HUDEP-2 (cell line): ENCODE data around the gene HIVEP1.

ENCODE experiments used
- DNase-seq, 76 experiments: peaks; one replicate each; lab custom pipeline; 2025; ENCODE audit not compliant: unreplicated experiment in 76 of 76; lab: John Stamatoyannopoulos, UW

HIVEP1 gene

DNA sequence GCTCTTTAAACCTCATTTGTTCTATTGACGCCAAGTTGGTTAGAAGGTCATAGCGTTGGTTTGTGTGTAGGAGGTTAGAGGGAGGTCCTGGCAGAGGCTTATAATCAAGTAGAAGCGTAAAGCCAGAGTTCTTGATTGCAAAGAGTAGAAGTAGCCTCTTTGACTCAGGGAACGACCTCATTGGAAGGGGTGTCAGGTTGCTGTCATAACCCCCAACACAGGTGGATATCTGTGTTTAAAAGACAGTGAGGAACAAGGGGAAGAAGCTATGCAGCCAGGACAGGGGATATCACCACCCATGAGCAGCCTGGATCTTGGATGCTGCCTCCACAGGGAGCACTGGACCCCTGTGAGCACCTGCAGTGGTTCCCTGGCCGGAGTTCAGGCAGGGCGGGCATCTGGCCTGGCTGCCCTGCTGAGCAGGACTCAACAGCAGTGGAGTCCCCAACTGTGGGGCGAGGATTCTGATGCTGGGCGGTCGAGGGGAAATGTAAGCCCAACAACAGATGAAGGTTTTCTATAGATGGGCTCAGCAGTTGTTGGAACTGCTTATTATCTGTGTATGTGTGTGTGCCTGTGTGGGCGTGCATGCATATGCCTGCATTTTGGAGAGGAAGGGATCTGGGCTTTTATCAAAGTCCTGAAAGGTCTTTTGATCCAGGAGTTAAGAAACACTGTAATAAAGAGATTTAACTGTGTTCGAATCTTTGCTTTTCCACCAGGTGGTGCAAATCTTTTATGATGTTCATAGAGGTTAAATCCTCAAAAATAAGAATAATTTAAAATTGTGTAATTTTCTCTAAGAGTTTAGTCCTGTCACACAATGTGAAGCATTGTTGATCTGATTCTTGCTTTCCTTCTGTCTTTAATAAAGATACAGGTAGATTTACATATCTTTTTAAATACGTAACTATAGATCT lies 27.7 kb downstream of the HIVEP1 start:
- peak in 1 of 76 experiments; percentile 14 for DNase-seq

DNA sequence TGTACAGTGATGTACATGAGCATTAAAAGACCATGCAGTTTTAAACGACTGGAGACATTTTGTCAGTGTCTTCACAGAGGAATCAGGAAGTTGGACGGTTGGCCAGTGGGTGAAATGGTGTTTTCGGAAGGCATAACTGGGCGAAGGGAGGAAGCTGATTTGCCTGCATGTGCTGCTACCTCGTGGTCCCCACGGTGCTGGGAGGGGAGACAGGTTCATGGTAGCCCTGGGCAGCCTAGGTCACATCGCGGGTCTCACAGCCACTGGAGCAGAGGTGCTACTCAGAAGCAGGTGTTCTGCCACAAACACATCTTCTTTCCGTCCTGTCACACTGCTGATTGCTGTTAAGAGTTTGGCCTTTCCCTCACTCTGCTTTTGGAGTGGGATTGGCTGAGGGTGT lies 35.2 kb downstream of the HIVEP1 start:
- DNase-seq, result no peak

DNA sequence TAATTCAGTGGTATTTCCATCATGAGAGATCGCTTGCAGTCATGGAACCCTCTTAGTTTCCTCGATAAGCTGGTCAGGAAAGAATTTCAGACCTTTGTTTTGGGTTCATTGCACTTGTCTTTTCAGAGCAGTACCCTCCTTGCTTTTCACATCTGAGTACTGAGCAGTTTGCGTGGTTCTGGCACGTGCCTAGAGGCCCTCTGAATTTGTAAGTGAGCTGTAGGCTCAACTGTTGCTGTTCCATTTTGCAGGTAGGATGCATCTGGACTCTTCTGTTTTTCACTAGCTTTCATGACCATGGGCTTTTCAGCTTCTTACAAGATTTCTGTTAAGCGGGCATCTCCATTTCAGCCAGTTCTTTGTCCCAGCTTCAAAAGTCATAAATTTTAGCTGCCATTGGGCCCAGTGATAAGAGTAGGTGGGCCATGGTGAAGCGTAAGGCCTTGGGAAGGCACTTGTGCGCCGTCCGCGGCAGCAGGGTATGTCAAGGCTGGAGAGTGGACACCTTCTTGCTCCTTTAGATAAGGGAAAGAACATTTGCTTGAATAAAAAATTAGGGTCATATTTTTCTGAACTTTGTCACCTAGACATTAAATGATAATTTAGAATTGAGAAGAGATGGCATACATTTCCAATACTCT lies 35.8 kb downstream of the HIVEP1 start:
- no peak for DNase-seq

DNA sequence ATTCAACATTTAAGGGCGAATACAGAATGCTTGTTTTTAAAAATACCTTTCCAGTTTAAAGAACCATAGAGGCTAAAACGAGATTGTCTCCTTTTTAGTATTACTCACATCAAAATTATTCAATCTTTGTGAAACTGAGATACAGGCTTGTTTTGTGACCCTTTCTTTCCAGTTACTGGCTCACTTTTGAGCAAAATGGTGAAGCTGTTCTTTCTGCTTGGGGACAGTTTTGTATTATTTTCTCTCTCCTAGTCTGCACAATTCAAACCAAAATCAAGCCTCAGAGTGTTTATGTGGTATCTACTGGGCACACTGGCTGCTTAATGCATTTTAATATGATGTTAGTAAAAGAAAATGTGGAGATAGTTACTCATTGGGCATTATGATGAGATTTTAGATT lies 36.5 kb downstream of the HIVEP1 start:
- DNase-seq, result no peak

DNA sequence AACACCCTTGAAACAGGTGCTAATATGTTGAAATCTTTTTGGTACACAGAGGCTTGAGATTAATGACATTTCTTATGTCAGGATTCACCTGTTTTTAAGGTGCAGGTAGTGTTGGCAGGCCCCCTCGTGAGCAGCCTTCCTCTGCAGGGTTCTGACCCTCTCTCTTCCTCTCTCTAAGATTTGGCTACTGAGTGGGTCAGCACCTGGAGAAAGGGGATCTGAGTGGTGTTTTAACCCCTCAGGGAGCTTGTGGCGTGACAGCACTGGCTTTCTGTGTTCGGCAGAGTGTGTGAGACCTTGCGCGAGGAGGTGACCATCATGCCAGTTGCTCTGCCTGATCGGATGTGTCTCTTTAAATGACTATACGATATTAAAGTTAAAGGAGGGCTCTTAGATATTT lies 37.1 kb downstream of the HIVEP1 start:
- DNase-seq, result no peak

DNA sequence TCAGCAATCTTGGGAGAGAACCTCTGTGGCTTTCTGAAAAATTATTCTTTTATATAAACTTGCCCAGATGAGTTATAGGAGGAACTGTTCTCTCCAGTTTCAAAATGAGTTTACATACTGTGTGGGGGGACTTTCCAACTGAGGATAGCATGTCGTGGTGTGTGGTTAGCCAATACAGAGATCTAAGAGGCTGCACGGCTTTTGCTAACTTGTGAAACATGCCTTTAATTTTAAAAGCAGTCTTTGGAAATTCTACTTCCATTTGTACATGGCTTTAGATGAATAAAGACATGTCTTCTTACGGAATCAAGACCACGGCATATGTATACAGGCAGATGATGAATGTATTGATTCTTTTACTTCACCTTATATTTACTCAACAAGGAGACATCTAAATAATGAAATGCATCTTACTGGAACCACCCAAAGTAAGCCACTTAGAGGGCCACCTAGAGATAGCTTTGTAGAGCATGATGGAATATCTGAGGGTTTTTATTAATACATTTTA lies 39.8 kb downstream of the HIVEP1 start:
- DNase-seq, result no peak

DNA sequence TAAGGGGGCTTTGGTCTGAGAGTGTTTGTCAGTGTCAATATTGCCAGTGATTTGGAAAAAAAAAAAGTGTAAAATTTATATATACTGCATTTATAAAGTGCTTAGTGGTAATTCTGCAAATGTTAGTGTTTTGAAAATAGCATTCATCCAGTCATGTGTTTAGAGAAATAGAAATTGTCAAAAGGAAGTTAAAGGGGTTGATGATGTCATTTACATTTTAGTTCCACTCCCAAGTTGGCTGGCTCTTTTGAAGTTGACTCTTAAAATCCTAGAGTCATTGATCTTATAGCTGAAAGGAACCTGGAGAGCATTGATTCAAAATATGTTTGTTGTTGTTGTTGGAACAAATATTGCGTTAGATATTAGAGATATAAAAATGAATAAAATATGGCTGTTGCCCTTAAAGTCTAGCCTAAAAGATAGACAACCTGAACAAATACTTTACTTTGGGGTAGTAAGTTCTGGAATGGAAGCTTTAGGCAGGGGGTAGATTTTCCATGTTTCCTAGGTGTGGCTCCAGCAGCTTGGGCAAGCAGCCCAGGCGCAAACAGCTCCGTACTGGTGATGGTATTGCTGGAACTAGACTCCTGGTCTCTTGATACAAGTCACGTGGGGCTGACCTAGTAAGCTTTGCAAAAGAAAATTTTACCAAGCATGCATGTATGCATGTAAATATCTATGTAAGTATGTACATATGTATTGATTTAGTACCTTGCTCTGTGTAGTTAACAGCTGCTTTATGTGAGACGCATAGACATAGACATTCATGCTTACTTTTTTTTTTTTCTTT lies 46.3 kb downstream of the HIVEP1 start:
- DNase-seq, result no peak

DNA sequence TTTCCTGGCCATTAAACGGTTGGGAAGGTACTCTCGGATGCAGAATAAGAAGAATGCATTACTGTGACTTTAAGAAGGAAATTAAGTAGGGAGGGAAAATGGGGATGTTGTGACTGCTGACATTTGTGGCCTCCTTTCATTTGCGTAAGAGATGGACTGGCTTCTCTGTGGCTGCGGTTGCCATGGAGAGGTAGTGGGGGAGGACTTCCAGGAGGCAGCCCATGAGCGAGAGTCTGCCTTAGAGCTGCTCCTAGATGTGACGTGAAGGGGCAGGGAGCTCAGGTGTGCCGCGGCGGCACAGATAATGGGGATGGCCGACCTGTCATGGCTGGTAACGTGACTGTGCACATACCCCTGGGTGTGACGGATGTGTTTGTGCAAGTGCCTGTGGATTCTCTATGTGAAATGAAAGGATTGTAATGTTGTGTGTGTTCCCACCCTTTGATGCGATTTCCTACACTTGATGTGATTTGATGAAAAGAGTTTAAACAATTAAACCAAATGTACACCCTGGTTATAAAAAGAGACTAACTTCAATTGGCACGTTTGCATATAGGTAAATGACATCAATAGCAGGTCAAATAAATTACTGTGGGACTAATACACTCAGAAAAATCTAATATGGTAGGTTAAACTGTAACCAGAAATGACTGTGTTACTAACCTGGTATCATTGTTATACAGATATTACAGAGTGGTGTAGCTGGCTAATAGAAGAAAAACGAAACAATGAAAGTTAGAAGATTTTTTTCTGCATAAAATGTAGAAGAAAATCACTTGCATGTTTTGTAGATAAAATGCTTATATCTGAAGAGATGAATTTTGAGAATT lies 48.9 kb downstream of the HIVEP1 start:
- DNase-seq, result no peak

DNA sequence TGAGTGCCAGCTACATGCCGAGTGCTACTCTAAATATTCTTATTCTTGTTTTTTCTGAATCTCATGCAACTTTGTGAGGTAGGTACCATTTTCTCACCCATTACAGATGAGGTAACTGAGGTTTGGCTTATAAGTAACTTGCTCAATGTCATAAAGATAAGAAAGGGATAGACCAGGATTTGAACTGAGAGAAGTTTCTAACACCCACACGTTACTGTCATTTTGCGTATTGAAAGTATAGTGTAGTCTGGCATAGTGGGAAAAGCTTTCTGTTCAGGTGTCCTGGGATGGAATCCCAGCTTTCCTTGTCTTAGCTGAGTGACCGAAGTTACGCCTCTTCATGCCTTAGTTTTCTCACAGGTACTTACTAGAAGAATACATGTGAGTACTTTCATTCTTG lies 50.5 kb downstream of the HIVEP1 start:
- DNase-seq, result no peak

DNA sequence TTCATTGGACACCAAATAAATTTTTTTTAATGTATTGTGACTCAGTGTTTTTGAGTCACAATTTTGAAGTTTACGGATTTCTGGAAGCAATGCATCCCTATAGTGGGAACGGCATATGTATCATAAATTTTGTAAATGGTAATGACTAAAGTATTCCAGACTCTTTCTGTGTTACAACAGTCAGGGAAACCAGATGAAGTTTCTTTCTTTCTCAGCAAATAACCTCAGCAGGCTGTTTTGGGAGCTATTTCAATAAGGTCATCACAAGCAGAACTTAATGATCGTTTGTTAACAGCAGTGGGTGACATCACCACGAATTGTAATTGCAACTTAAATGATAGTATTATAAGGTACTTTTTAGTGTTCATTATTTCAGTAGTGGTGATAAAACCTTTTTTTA lies 52.0 kb downstream of the HIVEP1 start:
- DNase-seq, result no peak

DNA sequence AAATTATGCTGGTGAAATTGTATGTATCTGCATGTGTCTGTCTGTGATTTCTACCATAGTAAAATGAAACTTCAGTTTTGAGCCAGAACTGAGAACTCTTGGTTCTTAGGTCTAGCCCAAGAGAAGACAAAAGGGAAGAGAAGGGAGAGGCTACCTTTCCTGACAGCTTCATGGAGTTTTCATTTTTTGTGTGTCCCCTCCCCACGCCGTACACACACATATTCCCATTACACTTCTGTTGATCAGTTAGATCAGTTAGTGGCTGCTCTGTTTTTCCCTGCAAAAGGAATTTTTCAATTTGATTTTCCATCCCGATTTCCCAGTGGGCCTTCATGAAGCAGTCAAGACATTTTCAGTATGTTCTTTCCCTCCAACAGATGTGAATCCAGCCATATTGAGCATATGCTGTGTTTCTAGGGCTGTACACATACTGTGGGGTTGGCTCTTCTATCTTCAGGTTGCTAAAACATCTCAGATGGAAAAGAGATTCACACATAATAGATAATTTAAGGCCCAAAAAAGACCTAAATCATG lies 52.5 kb downstream of the HIVEP1 start:
- DNase-seq, result no peak

DNA sequence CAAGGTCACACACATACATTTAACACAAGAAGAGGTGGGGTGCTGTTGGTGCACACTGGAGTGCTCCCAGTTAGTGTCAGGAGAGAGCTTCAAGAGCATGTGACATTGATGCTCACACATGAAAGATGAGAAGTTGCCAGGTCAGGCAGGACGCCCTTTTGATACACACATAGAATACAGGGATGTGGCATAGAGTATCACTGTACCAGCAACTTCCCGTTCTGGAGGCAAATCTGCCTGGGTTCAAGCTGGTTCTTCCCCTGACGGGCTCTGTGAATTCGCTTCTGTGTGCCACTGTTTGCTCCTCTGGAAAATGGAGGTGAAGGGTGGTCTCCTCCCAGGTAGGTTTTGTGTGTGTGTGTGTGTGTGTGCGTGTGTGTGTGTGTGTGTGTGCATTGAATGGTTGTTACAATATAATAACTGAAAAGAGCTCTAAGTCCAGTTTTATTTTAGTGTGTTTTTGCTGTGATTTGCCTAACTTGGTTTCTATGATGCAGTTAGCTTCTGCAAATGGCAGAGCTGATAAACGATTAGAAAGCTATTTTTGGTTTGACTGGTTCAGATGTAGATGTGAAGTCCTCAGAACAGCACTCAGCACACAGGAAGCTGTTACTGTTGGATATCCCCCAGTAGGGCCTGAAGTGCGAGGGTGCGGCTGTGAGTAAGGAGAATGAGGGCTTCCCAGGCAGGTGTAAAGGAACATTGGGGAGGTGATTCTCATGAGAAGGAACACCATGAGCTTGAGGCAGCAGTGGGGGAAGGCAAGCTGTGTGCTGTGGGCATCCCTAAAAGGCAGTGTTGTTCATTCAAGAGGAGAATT lies 53.4 kb downstream of the HIVEP1 start:
- DNase-seq, result no peak

DNA sequence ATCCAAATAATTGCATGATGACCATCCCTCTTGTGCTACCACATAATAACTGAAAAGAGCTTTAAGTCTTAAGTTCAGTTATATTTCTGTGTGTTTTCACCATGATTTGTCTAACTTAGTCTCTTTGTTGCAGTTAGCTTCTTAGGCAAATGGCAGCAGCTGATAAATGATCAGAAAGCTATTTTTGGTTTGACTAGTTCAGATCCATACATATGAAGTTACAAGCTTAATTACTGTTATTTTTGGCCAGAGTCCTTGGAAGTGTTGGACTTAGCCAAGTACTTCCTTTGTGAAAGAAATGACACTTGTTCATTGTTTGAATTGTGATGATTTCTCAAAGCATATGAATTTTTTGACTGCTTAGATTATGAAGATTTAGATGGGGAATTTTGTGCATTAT lies 54.2 kb downstream of the HIVEP1 start:
- no peak for DNase-seq

DNA sequence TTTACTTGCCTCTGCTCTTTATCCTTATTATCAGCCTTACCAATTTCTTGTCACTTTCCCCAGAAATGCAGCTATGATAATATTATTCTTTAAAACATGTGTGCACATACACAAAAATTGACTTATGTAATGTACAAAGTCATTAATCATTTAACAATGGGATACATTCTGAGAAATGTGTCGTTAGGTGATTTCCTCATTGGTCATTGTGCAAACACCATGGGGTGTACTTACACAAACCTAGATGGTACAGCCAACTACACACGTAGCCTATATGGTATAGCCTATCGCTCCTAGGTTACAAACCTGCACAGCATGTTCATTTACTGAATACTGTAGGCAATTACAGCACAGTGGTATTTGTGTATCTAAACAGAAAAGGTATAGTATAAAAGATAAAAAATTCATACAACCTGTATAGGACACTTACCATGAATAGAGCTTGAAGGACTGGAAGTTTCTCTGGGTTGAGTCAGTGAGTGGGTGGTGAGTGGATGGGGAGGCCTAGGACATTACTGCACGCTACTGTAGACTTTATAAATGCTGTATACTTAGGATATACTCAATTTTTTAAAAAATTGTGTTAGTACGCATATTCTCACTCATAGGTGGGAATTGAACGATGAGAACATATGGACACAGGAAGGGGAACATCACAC lies 56.9 kb downstream of the HIVEP1 start:
- DNase-seq, result no peak

DNA sequence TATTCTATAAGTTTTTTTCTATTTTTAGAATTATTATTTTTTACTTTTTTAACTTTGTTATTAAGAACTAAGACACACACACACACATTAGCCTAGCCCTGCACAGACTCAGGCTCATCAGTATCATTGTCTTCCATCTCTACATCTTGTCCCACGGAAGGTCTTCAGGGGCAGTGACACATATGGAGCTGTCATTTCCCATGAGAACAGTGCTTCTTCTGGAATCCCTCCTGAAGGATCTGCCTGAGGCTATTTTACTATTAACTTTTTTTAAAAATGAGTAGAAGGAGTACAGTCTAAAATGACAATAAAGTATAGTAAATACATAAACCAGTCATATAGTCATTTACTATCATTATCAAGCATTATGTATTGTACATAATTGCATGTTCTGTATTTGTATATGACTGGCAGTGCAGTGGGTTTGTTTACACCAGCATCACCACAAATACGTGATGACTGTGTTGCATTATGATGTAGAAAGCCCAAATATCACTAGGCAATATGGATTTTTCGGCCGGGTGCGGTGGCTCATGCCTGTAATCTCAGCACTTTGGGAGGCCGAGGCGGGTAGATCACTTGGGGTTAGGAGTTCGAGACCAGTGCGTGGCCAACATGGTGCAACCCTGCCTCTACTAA lies 57.9 kb downstream of the HIVEP1 start:
- DNase-seq, result no peak

DNA sequence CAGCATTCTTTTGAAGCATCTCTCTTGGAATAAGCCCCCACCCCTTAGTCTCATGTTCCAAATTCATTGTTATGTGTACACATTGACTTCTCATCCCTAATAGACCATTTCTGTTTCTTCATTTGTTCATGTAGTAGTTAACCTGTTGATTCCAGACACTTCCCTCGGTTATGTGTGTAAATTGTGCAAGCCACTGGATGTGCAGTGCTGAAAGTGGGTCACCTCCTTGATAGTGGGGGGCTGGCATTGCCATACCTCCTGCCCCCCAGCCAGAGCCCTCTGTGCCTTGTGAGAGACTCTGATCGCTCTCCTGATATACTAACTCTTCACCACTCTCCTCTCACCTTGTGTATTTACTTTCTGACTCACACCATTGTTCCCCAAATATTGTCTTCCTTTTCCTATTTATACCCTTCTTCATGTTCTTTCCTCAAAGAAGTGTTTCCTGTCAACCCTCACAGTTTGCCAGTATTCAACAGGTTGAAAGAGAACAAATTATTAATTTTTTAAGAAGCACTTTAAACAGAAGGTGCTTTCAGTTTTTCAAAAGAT lies 59.0 kb downstream of the HIVEP1 start:
- no peak for DNase-seq

DNA sequence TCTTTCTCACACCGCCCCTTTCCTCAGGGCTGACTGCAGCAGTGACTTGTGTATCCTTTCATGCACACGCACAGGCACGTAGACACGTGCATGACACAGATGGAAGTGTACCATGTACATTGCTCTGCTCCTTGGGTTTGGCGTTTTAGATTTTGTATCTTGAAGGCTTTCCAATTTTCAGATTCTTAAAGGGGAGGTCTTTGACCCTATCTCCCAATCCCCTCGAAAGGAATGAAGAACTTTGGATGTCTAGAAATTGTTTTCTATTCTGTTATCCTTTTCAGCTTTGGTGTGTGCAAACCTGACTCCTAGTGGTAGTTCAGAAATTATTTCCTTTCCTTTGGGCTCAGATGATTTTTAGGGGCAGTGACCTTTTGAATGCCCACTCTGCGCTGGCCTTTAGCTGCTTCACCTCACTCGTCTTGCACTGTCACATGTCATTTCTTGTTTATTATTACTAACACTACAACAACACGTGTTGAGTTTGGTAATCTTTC lies 63.0 kb downstream of the HIVEP1 start:
- no peak for DNase-seq
